ENCODE data around the gene FRMD4B. TPM values are rescaled to one million over a fixed set of nuclear protein-coding genes. Genes with fewer than 3 reads are reported as not detected.

Gene FRMD4B
- total and polyA plus RNA-seq, 2 experiments from 2014 or later, result 6.4 to 12.8 TPM

GRCh38 chr3:69290430-69290829 is 95.5 kb downstream of the FRMD4B start (continued):
- TF ChIP-seq ZNF462 (CRISPR knock-in tag; IDR thresholded peaks at IDR 0.05) (no peak), REST (IDR thresholded peaks at IDR 0.05; ENCODE audit: unreplicated experiment) (no peak)

- ATAC-seq (no peak), DNase-seq (ENCODE audit: low spot score) (no peak)
- no peaks in the 10 kb centered on the region for H3K27me3 ChIP-seq (ENCODE audit: insufficient read depth)
- H3F3A ChIP-seq (replicated peaks; ENCODE audit: low read depth), result no peaks in the 10 kb centered on the region
- no peaks in the 10 kb centered on the region for H3K9me2 ChIP-seq (ENCODE audit: insufficient read depth)
- peaks cover 34% of the 10 kb centered on the region for H3K4me1 ChIP-seq (ENCODE audit: insufficient read depth)
- Mint-ChIP-seq H3K4me3 (no peak overlapping the region), H3K27ac (no peak overlapping the region), H3K36me3 (ENCODE audit: low read depth) (no peaks in the 10 kb centered on the region; the same call in 2 of the 3 replicates), H3K9me3 (no peaks in the 10 kb centered on the region; the same call in 2 of the 3 replicates), H3K27me3 (ENCODE audit: insufficient read depth, low read depth, poor library complexity) (peaks cover 20% of the 10 kb centered on the region), H3K4me1 (peaks cover 59% of the 10 kb centered on the region)
- H3K27ac ChIP-seq (ENCODE audit: low read depth), result no peak overlapping the region
- no peak overlapping the region for H3K4me2 ChIP-seq
- H3K4me3 ChIP-seq, result no peak overlapping the region
- no peak overlapping the region for H2AFZ ChIP-seq
- H4K20me1 ChIP-seq (replicated peaks; ENCODE audit: insufficient read depth), result no peaks in the 10 kb centered on the region
- no peaks in the 10 kb centered on the region for H3K79me2 ChIP-seq (replicated peaks; ENCODE audit: insufficient read depth)
- H3K36me3 ChIP-seq (ENCODE audit: insufficient read depth), result no peaks in the 10 kb centered on the region
- TF ChIP-seq CTCF (conservative IDR thresholded peaks at IDR 0.05; ENCODE audit: low read depth in 2 of 2) (no peak), REST (IDR thresholded peaks at IDR 0.05; ENCODE audit: unreplicated experiment) (no peak), ZNF114 (CRISPR knock-in tag; IDR thresholded peaks at IDR 0.05) (no peak), STAT1 (IDR thresholded peaks at IDR 0.05; ENCODE audit: unreplicated experiment) (no peak), JUNB (IDR thresholded peaks at IDR 0.05; ENCODE audit: unreplicated experiment) (no peak), CREB1 (CRISPR knock-in tag; IDR thresholded peaks at IDR 0.05; ENCODE audit: low read depth) (no peak), EZH2 (IDR thresholded peaks at IDR 0.05; ENCODE audit: low read depth, unreplicated experiment) (no peak), ZNF331 (CRISPR knock-in tag; IDR thresholded peaks at IDR 0.05; ENCODE audit: low read depth) (no peak)
Observed at GRCh38 chr3:69290006-69290405, 95.9 kb downstream of the FRMD4B start.
